Measurements from ENCODE around the gene SLC35G6.

- TF ChIP-seq CTCF (conservative IDR thresholded peaks at IDR 0.05 in 1 of 2, IDR thresholded peaks at IDR 0.05 in 1 of 2; ENCODE audit: low read depth in 1 of 2, low read length in 2 of 2) (no peak), EZH2 (IDR thresholded peaks at IDR 0.05; ENCODE audit: low read length, missing control alignments) (no peak)
Observed at GRCh38 chr17:7479213-7480088, 1.8 kb upstream of the SLC35G6 start, which contains the start of gene ZBTB4.
